Psoas muscle (tissue), 8 donors: Measurements from ENCODE around the gene MAPK7. TPM values are rescaled to one million over a fixed set of nuclear protein-coding genes. Genes with fewer than 3 reads are reported as not detected.

Source experiments
- ATAC-seq, 4 donors: fragments of 200-7000 bp; cut with Tn5 transposase; one replicate each; pipeline ENCODE4 v1.9.1; 2020; ENCODE audit warnings: moderate library complexity in 3 of 4, mild to moderate bottlenecking in 2 of 4
- DNase-seq, 2 donors: peaks; one replicate each; pipeline ENCODE4 v3.0.0-alpha.2; 2020
- H3K27ac ChIP-seq: fragments of 200-600 bp; one replicate; pipeline ENCODE4 v1.8.0; 2022
- H3K27me3 ChIP-seq, 3 donors: fragments of 200-600 bp in 1 of 3; one replicate each; pipeline versions ENCODE4 v1.6.1 to v1.8.0; 2013 to 2022; ENCODE audit warnings: low read length in 2 of 3, mild to moderate bottlenecking in 2 of 3, moderate library complexity in 1 of 3; ENCODE audit not compliant: insufficient read depth in 3 of 3
- H3K36me3 ChIP-seq, 2 donors: fragments of 200-600 bp in 1 of 2; one replicate each; pipeline versions ENCODE4 v1.6.1 to v1.8.0; 2013 to 2022; ENCODE audit warnings: low read depth in 1 of 2, mild to moderate bottlenecking in 1 of 2, moderate library complexity in 1 of 2; ENCODE audit not compliant: insufficient read depth in 1 of 2
- H3K4me1 ChIP-seq: fragments of 200-600 bp; one replicate; pipeline ENCODE4 v1.8.0; 2022
- H3K4me3 ChIP-seq: fragments of 200-600 bp; one replicate; pipeline ENCODE4 v1.8.0; 2022; ENCODE audit warnings: mild to moderate bottlenecking
- H3K9me3 ChIP-seq: fragments of 200-600 bp; one replicate; pipeline ENCODE4 v1.8.0; 2022
- WGBS, 3 donors: extraction: QIAGEN DNeasy Blood & Tissue Kit; methylation state at CpG; one replicate each; pipeline versions ENCODE4 v1.1.6 to v1.1.7; 2013; 5-methylcytosine and 5-hydroxymethylcytosine counted together
- intact Hi-C, 2 donors: fragments of 100-400 bp; cut with DNase I; formaldehyde crosslinking; loops; one replicate each; pipeline versions ENCODE4 v1.11.0 to v1.14.2; 2022
- polyA plus RNA-seq, 3 donors: library from polyadenylated mRNA; stranded (reverse); fragments of 200-250 nt; gene quantifications; one replicate each; pipeline ENCODE4 v1.2.3, GENCODE V29; 2013
- total RNA-seq, 4 donors: library from RNA; stranded (reverse); fragmentation: NEBNext Ultra II Directional in 2 of 4; extraction: Animal tissue kit (Norgen Biotek cat#: 25700) in 2 of 4; gene quantifications; one replicate each; pipeline versions ENCODE4 v1.2.1 to v1.2.4, GENCODE V29; 2021 to 2023
- TF ChIP-seq, protein P1 (sequence below): fragments of 200-600 bp; IDR thresholded peaks from one replicate; pipeline ENCODE4 v1.8.0; 2022; ENCODE audit warnings: antibody characterized with exemption
- donor health status: healthy with polysubstance abuse.
- donor health status: DM: no; HTN: no; CAD: no; lungs with moderate emphysema.
- donor health status: Bipolar disorder and iron deficiency.
- donor health status: healthy.
- donor health status: DM: yes; HTN: yes; CAD: no.
- donor health status: DM: no; HTN: no; CAD: no.
- donor health status: DM: no; HTN: no; CAD: no.
- donor health status: DM: yes; HTN: yes; CAD: no.

Gene MAPK7
- total and polyA plus RNA-seq, 7 donors, result 6.1 to 12.6 (median 7.5) TPM

DNA sequence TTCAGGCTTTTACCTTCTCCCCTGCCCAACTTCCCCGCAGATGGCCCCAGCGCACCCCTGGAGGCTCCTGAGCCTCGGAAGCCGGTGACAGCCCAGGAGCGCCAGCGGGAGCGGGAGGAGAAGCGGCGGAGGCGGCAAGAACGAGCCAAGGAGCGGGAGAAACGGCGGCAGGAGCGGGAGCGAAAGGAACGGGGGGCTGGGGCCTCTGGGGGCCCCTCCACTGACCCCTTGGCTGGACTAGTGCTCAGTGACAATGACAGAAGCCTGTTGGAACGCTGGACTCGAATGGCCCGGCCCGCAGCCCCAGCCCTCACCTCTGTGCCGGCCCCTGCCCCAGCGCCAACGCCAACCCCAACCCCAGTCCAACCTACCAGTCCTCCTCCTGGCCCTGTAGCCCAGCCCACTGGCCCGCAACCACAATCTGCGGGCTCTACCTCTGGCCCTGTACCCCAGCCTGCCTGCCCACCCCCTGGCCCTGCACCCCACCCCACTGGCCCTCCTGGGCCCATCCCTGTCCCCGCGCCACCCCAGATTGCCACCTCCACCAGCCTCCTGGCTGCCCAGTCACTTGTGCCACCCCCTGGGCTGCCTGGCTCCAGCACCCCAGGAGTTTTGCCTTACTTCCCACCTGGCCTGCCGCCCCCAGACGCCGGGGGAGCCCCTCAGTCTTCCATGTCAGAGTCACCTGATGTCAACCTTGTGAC, 3.6 kb downstream of the MAPK7 start:
- Histone ChIP-seq H3K4me3 (no peak overlapping the region), H3K4me1 (peaks cover 27% of the 10 kb centered on the region), H3K27ac (no peak overlapping the region), H3K9me3 (no peaks in the 10 kb centered on the region), H3K36me3 (peaks cover 0 to 60% of the 10 kb centered on the region in 2 donors), H3K27me3 (no peaks in the 10 kb centered on the region)
- ATAC-seq, result no peak
- TF ChIP-seq, protein P1, sequence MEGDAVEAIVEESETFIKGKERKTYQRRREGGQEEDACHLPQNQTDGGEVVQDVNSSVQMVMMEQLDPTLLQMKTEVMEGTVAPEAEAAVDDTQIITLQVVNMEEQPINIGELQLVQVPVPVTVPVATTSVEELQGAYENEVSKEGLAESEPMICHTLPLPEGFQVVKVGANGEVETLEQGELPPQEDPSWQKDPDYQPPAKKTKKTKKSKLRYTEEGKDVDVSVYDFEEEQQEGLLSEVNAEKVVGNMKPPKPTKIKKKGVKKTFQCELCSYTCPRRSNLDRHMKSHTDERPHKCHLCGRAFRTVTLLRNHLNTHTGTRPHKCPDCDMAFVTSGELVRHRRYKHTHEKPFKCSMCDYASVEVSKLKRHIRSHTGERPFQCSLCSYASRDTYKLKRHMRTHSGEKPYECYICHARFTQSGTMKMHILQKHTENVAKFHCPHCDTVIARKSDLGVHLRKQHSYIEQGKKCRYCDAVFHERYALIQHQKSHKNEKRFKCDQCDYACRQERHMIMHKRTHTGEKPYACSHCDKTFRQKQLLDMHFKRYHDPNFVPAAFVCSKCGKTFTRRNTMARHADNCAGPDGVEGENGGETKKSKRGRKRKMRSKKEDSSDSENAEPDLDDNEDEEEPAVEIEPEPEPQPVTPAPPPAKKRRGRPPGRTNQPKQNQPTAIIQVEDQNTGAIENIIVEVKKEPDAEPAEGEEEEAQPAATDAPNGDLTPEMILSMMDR, result no peak
- WGBS, 3 donors, result 90 to 92% (median 91%) methylated on average over 24 to 31 of the region's 31 CpGs
- DNase-seq, result no peak
- intact Hi-C loops, result no loop called here

DNA sequence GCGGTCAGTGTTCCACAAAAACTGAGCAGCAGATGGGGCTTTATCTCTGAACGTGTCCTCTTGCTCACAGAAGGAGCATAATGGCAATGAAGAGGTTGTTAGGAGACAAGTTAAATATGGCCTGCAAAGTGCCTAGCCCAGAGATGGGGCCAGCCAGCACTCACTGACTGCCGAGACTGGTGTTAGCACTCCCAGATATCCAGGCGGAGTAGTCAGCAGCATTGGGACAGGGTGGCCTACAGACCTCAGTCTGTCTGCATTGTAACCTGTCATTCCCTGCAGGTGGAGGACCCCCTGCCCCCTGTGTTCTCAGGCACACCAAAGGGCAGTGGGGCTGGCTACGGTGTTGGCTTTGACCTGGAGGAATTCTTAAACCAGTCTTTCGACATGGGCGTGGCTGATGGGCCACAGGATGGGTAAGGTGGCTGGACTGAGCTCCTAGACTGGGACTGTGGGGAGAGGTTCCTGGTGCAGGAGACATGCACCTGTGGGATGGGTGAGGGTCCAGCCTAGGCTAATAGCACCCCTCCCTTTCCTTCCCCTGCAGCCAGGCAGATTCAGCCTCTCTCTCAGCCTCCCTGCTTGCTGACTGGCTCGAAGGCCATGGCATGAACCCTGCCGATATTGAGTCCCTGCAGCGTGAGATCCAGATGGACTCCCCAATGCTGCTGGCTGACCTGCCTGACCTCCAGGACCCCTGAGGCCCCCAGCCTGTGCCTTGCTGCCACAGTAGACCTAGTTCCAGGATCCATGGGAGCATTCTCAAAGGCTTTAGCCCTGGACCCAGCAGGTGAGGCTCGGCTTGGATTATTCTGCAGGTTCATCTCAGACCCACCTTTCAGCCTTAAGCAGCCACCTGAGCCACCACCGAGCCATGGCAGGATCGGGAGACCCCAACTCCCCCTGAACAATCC, 4.5 kb downstream of the MAPK7 start:
- DNase-seq, result no peak
- Histone ChIP-seq H3K27me3 (no peaks in the 10 kb centered on the region), H3K9me3 (no peaks in the 10 kb centered on the region), H3K36me3 (peaks cover 0 to 60% of the 10 kb centered on the region in 2 donors), H3K4me1 (peaks cover 24% of the 10 kb centered on the region), H3K4me3 (no peak overlapping the region), H3K27ac (no peak overlapping the region)
- intact Hi-C loops, result no loop called here
- TF ChIP-seq, protein P1, result no peak
- WGBS, 3 donors, result 83 to 89% (median 87%) methylated on average over 12 to 13 of the region's 13 CpGs
- no peak for ATAC-seq

DNA sequence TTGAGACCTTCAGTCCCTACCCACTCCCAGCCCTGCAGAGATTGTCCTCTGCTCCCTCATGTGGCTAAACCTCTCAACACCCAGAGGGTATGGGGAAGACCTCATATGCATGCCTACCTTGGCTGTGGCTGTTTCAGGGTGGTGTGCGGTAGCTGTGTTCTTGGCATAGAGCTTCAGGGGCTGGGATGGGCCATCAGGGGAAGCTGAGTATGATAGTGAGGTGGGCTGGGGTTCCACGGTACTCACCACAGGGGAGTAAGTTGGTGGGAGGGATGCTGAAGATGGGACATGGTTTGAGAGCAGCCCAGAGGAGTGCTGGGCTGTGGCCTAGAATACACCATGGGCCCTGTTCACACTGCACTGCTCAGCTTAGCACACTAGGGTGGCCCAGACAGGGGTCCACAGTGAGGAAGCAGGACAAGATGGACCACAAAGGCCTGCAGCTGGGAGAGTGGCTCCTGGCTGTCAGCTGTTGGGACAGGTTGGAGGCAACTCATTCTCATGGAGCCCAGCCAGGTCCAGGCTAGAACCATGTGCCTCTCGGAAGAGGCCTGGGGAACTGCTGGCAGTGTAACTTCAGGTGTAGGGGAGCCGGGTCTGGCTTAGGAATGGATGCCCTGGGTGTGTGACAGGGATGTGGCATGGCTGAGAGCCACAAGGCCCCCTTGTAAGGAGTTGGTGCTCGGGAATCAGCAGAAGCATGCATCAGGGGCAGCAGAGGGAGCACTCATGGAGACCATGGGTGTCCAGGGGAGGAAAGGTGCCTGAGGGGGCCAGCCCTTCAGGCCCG, 5.6 kb downstream of the MAPK7 start:
- peaks cover 28% of the 10 kb centered on the region for H3K4me1 ChIP-seq
- DNase-seq, result peak in 1 of 2 donors; percentile 75
- no peaks in the 10 kb centered on the region for H3K9me3 ChIP-seq
- intact Hi-C loops, result no loop called here
- ATAC-seq, result peak in 1 of 4 donors; percentile 19
- no peak overlapping the region for H3K4me3 ChIP-seq
- TF ChIP-seq, protein P1, result no peak
- H3K27me3 ChIP-seq, result no peaks in the 10 kb centered on the region
- H3K36me3 ChIP-seq, result peaks cover 0 to 60% of the 10 kb centered on the region in 2 donors
- 59 to 76% (median 71%) methylated on average over 6 of the region's 6 CpGs for WGBS, 3 donors
- peak overlapping the region; percentile 50 for H3K27ac ChIP-seq

GRCh38 chr17:19384723-19385391, 6.6 kb downstream of the MAPK7 start:
- 33 to 35% (median 33%) methylated on average over 16 of the region's 16 CpGs for WGBS, 3 donors
- H3K9me3 ChIP-seq, result no peaks in the 10 kb centered on the region
- H3K36me3 ChIP-seq, result peaks cover 0 to 53% of the 10 kb centered on the region in 2 donors
- DNase-seq (peak; percentile 85 to 93), ATAC-seq (peak; percentile 46 to 78 (median 56))
- TF ChIP-seq, protein P1, result no peak
- intact Hi-C loops, result no loop called here
- H3K4me1 ChIP-seq, result peaks cover 19% of the 10 kb centered on the region
- H3K27me3 ChIP-seq, result no peaks in the 10 kb centered on the region
- H3K27ac ChIP-seq, result peak overlapping the region; percentile 50
- H3K4me3 ChIP-seq, result no peak overlapping the region
